Endometrial microvascular endothelial cells (primary cell): ENCODE measurements around the gene VPS52. TPM values are rescaled to one million over a fixed set of nuclear protein-coding genes. Genes with fewer than 3 reads are reported as not detected.

Experiments
- in situ Hi-C: cut with HindIII; loops from 2 replicates; pipeline ENCODE4 v1.10.0; 2017; ENCODE audit warnings: low sequenced_read_pairs, low pct_unique_long_range_greater_than_20kb; ENCODE audit errors: inconsistent ontology term
- total RNA-seq: library from RNA; depleted of rRNA; stranded (reverse); fragments of >200 nt; gene quantifications from one replicate; pipeline ENCODE4 v1.2.3, GENCODE V29; 2015; ENCODE audit errors: inconsistent ontology term

Gene VPS52
- 43.4 TPM for total RNA-seq

GRCh38 chr6:33271468-33272274 lies at the start of gene VPS52, which contains the start of gene RPS18:
TSS of gene VPS52 (minus strand) at chr6:33271876. CDS start at chr6:33271675, 201 bp downstream.
TSS of gene RPS18 (plus strand) at chr6:33272075. CDS start at chr6:33272120, 45 bp downstream.
- in situ Hi-C loops: no loop called here

GRCh38 chr6:33321227-33321626 lies 49.6 kb upstream of the VPS52 start:
- in situ Hi-C loops: no loop called here

- in situ Hi-C loops: no loop called here
Measured at GRCh38 chr6:33320315-33321181, 48.9 kb upstream of the VPS52 start.

- in situ Hi-C loops: no loop called here
Measured at GRCh38 chr6:33319939-33320314, 48.3 kb upstream of the VPS52 start.

GRCh38 chr6:33318426-33319073 lies 46.9 kb upstream of the VPS52 start:
- in situ Hi-C loops: no loop called here

- in situ Hi-C loops: no loop called here
Measured at GRCh38 chr6:33317669-33318425, 46.2 kb upstream of the VPS52 start, which contains the start of gene ZBTB22. TSS of gene ZBTB22 (minus strand) at chr6:33317744. CDS start at chr6:33316916, 828 bp downstream.

GRCh38 chr6:33317419-33317668 lies 45.7 kb upstream of the VPS52 start:
- in situ Hi-C loops: no loop called here

GRCh38 chr6:33316603-33317418 lies 45.1 kb upstream of the VPS52 start:
- in situ Hi-C loops: no loop called here

GRCh38 chr6:33315793-33316602 lies 44.3 kb upstream of the VPS52 start:
- in situ Hi-C loops: no loop called here

- in situ Hi-C loops: no loop called here
Measured at GRCh38 chr6:33314943-33315792, 43.5 kb upstream of the VPS52 start.

- in situ Hi-C loops: no loop called here
Measured at GRCh38 chr6:33314515-33314942, 42.9 kb upstream of the VPS52 start.

GRCh38 chr6:33313709-33314514 lies 42.2 kb upstream of the VPS52 start, which contains the start of gene TAPBP:
TSS of gene TAPBP (minus strand) at chr6:33314078. CDS start at chr6:33314041, 37 bp downstream.
- in situ Hi-C loops: no loop called here

GRCh38 chr6:33313105-33313708 lies 41.5 kb upstream of the VPS52 start:
- in situ Hi-C loops: no loop called here

- in situ Hi-C loops: no loop called here
Measured at GRCh38 chr6:33312361-33313104, 40.9 kb upstream of the VPS52 start.
